Endothelial cell of umbilical vein (primary cell): ENCODE results near the gene TRAIP. TPM values are rescaled to one million over a fixed set of nuclear protein-coding genes. Genes with fewer than 3 reads are reported as not detected.
"Not testable (repeated sequence)": the region's sequence is repeated elsewhere in the genome, so short reads cannot be mapped to it uniquely, and the experiment has no call there.

Source experiments
- Bru-seq: library from RNA; stranded (reverse); fragments of 400-500 nt; gene quantifications from one replicate; lab custom pipeline; 2021; lab: Mats Ljungman, UMichigan
- BruChase-seq, 2 experiments: library from RNA; stranded (reverse); fragments of 400-500 nt; gene quantifications; one replicate each; lab custom pipeline; 2021; lab: Mats Ljungman, UMichigan
- BruUV-seq: library from RNA; stranded (reverse); fragments of 400-500 nt; replicated peaks from 2 replicates; lab custom pipeline; 2021; lab: Mats Ljungman, UMichigan
- CTCF ChIA-PET: fragments of 300-600, 350-600 bp; sonication (Branson Sonifier 250); formaldehyde crosslinking; loops from one replicate; lab custom pipeline; 2021; ENCODE audit warnings: antibody characterized with exemption, inconsistent platforms; lab: Charles Lee
- POLR2A ChIA-PET: fragments of 300-600, 350-600 bp; sonication (Branson Sonifier 250); formaldehyde crosslinking; loops from one replicate; lab custom pipeline; 2021; ENCODE audit warnings: antibody characterized with exemption, inconsistent platforms; lab: Charles Lee
- DNase-seq: peaks from one replicate; pipeline ENCODE4 v3.0.0-alpha.2; 2011; ENCODE audit warnings: low read depth, low spot score
- FAIRE-seq: peaks from 2 replicates; lab custom pipeline; 2011; peaks lifted over from hg19 to GRCh38; lab: Jason Lieb, UNC
- H2AFZ ChIP-seq: 2 replicates; pipeline ENCODE4 v1.6.0; 2012; ENCODE audit warnings: low read depth, low read length, control low read depth, inconsistent platforms
- H3K27ac ChIP-seq: 2 replicates; pipeline ENCODE4 v1.5.1; 2011; ENCODE audit warnings: low read depth, mild to moderate bottlenecking, control low read depth, low read length, moderate library complexity; ENCODE audit not compliant: insufficient read depth
- H3K27me3 ChIP-seq, 2 experiments: 2 replicates each; pipeline versions ENCODE4 v1.6.0 to v1.6.1; 2011; ENCODE audit warnings: low read length in 2 of 2, mixed read lengths in 1 of 2; ENCODE audit not compliant: control insufficient read depth in 2 of 2, insufficient read depth in 2 of 2
- H3K36me3 ChIP-seq, 2 experiments: 2 replicates in 1 of 2; 3 replicates in 1 of 2; pipeline ENCODE4 v1.5.1; 2011; ENCODE audit warnings: low read length in 2 of 2, mild to moderate bottlenecking in 1 of 2, moderate library complexity in 1 of 2; ENCODE audit not compliant: control insufficient read depth in 2 of 2, insufficient read depth in 2 of 2; ENCODE audit errors: extremely low read depth in 1 of 2
- H3K4me1 ChIP-seq: 3 replicates; pipeline ENCODE4 v1.5.1; 2011; ENCODE audit warnings: mild to moderate bottlenecking, low read length; ENCODE audit not compliant: control insufficient read depth, insufficient read depth; ENCODE audit errors: extremely low read depth
- H3K4me2 ChIP-seq: 2 replicates; pipeline ENCODE4 v1.6.1; 2011; ENCODE audit warnings: low read length, control low read depth, mixed read lengths; ENCODE audit not compliant: insufficient read depth
- H3K4me3 ChIP-seq, 3 experiments: fragments of 200-600 bp in 1 of 3; sonication (generic), shearing (Covaris generic) in 1 of 3; replicated peaks in 1 of 3; 2 replicates each; pipeline ENCODE4 v1.5.1; 2011 to 2016; ENCODE audit warnings: control low read depth in 3 of 3, low read length in 3 of 3, mild to moderate bottlenecking in 2 of 3, inconsistent platforms in 1 of 3, low read depth in 1 of 3, moderate library complexity in 1 of 3; ENCODE audit not compliant: insufficient read depth in 1 of 3
- H3K79me2 ChIP-seq: 2 replicates; pipeline ENCODE4 v1.6.0; 2012; ENCODE audit warnings: low read length, inconsistent platforms; ENCODE audit not compliant: control insufficient read depth, insufficient read depth
- H3K9ac ChIP-seq: replicated peaks from 2 replicates; pipeline ENCODE3; 2011; ENCODE audit warnings: low read length, control low read depth; ENCODE audit not compliant: insufficient read depth; ENCODE audit errors: extremely low read depth
- H3K9me1 ChIP-seq: replicated peaks from 3 replicates; pipeline ENCODE4 v1.6.0; 2011; ENCODE audit warnings: mild to moderate bottlenecking, low read length; ENCODE audit not compliant: control insufficient read depth, insufficient read depth; ENCODE audit errors: extremely low read depth
- H3K9me3 ChIP-seq: replicated peaks from 2 replicates; pipeline ENCODE4 v1.5.1; 2012; ENCODE audit warnings: low read length, inconsistent platforms; ENCODE audit not compliant: control insufficient read depth, insufficient read depth
- H4K20me1 ChIP-seq: replicated peaks from 2 replicates; pipeline ENCODE3; 2011; ENCODE audit warnings: mild to moderate bottlenecking, low read length; ENCODE audit not compliant: control insufficient read depth, insufficient read depth; ENCODE audit errors: extremely low read depth
- EZH2 ChIP-seq: IDR thresholded peaks from 2 replicates; pipeline ENCODE4 v1.6.1; 2012; ENCODE audit warnings: borderline replicate concordance, low read depth, mild to moderate bottlenecking, moderate library complexity, low read length, inconsistent platforms; ENCODE audit not compliant: severe bottlenecking
- FOS ChIP-seq: IDR thresholded peaks from 2 replicates; pipeline ENCODE4 v1.6.1; 2011; ENCODE audit warnings: mild to moderate bottlenecking, low read length, moderate library complexity, borderline replicate concordance; ENCODE audit not compliant: insufficient read depth
- GATA2 ChIP-seq: IDR thresholded peaks from 2 replicates; pipeline ENCODE4 v1.7.0; 2011; ENCODE audit warnings: low read depth, mild to moderate bottlenecking, moderate library complexity, mixed read lengths, low read length; ENCODE audit not compliant: insufficient read length, insufficient read depth
- JUN ChIP-seq: IDR thresholded peaks from 2 replicates; pipeline ENCODE4 v1.6.1; 2011; ENCODE audit warnings: borderline replicate concordance, low read depth; ENCODE audit not compliant: insufficient read length, insufficient read depth
- MAX ChIP-seq: IDR thresholded peaks from 2 replicates; pipeline ENCODE4 v1.6.1; 2011; ENCODE audit not compliant: insufficient read depth, insufficient read length
- MYC ChIP-seq: IDR thresholded peaks from one replicate; pipeline ENCODE4 v1.6.1; 2011; ENCODE audit warnings: mild to moderate bottlenecking, low read depth, low read length
- POLR2A ChIP-seq: IDR thresholded peaks from 2 replicates; pipeline ENCODE4 v1.6.1; 2012; ENCODE audit warnings: low read depth, mild to moderate bottlenecking, control low read depth, low read length
- POLR2AphosphoS5 ChIP-seq: IDR thresholded peaks from 2 replicates; pipeline ENCODE4 v1.6.1; 2012; ENCODE audit warnings: low read depth, mild to moderate bottlenecking, control low read depth, low read length, moderate library complexity; ENCODE audit not compliant: insufficient read depth
- dilution Hi-C: fragments of 300-500 bp; cut with MboI; formaldehyde crosslinking; loops from one replicate; pipeline ENCODE4 v1.15.0; 2019; ENCODE audit warnings: low sequenced_read_pairs; ENCODE audit not compliant: extremely low pct_ligation_motif_present
- intact Hi-C: fragments of 100-400 bp; cut with micrococcal nuclease; formaldehyde crosslinking; loops from one replicate; pipeline ENCODE4 v1.10.0; 2022
- long read RNA-seq: library from polyadenylated mRNA; stranded (forward); transcript quantifications from one replicate; pipeline ENCODE4 v2.0.0, GENCODE V29; 2021
- polyA minus RNA-seq, 3 experiments: library from RNA; depleted of rRNA, polyadenylated mRNA; stranded (reverse); fragments of >200 nt; gene quantifications; 1 replicate in 1 of 3; 2 replicates in 2 of 3; pipeline ENCODE4 v1.2.3, GENCODE V29; 2011
- polyA plus RNA-seq, 4 experiments: library from polyadenylated mRNA; depleted of rRNA in 3 of 4; stranded (reverse) in 3 of 4; unstranded in 1 of 4; fragments of >200 nt; gene quantifications; 2 replicates each; pipeline versions ENCODE4 v1.2.1 to v1.2.3, GENCODE V29; 2011 to 2012; ENCODE audit warnings: missing spikeins in 1 of 4
- total RNA-seq: library from RNA; stranded (reverse); gene quantifications from 2 replicates; pipeline ENCODE4 v1.2.3, GENCODE V29; 2021
- TF ChIP-seq, protein P1 (sequence below), 2 donors: IDR thresholded peaks; 1 replicate in 1 of 2; 2 replicates in 1 of 2; pipeline ENCODE4 v1.5.1; 2011; ENCODE audit warnings: low read length in 2 of 2, mild to moderate bottlenecking in 2 of 2, moderate library complexity in 2 of 2, control low read depth in 1 of 2, inconsistent platforms in 1 of 2, low read depth in 1 of 2; ENCODE audit not compliant: insufficient read depth in 1 of 2; ENCODE audit errors: extremely low read depth in 1 of 2

TRAIP gene
- total RNA-seq, result 11.5 and 13.4 TPM in 2 replicates
- polyA plus RNA-seq, result 8.6 and 9.5 TPM in 2 replicates
- polyA plus RNA-seq (2011; cell fraction: cytosol; rRNA removed), result 7.6 TPM in 2 replicates
- 37.3 and 39.4 TPM in 2 replicates for polyA plus RNA-seq (2011; cell fraction: nucleus; rRNA removed)
- polyA plus RNA-seq (2012), result 3.8 and 5.3 TPM in 2 replicates
- 7.7 and 15.3 TPM in 2 replicates for polyA minus RNA-seq
- polyA minus RNA-seq (2011; cell fraction: cytosol; rRNA and poly(A)+ RNA removed), result 15.3 TPM
- polyA minus RNA-seq (2011; cell fraction: nucleus; rRNA and poly(A)+ RNA removed), result 4.4 and 7.6 TPM in 2 replicates
- Bru-seq, nascent RNA, result percentile 47 among the genes with signal in this experiment
- percentile 42 among the genes with signal in this experiment for BruChase-seq, experiment 1, labeled RNA remaining after a 6-hour chase
- BruChase-seq, experiment 2, labeled RNA remaining after a 2-hour chase, result percentile 51 among the genes with signal in this experiment
- long read RNA-seq, transcript TRAIP-201 (15 exons, 2,028 nt), result major isoform, 10 of 19 reads
- long read RNA-seq, partial matches to known transcripts, result 3 of 19 reads
- long read RNA-seq, other reads (novel, unspliced or antisense), result 6 of 19 reads

GRCh38 chr3:49856181-49857005 is at the start of gene TRAIP:
TSS of gene TRAIP (minus strand) at chr3:49856564. CDS start at chr3:49856453, 111 bp downstream.
- Histone ChIP-seq H3K4me2 (peak within 1 kb of the TSS; percentile 84), H3K36me3 (no peaks in the 10 kb centered on the region), H3K27me3 (no peaks in the 10 kb centered on the region), H3K9ac (peak within 1 kb of the TSS; percentile 52), H3K79me2 (peaks cover 3% of the 10 kb centered on the region), H3K9me3 (no peaks in the 10 kb centered on the region), H3K27ac (no peak within 1 kb of the TSS), H2AFZ (peak within 1 kb of the TSS; percentile 97), H3K9me1 (no peaks in the 10 kb centered on the region), H4K20me1 (no peaks in the 10 kb centered on the region), H3K4me3 (peak within 1 kb of the TSS; percentile 41 to 64 (median 54)), H3K4me1 (peaks cover 12% of the 10 kb centered on the region)
- DNase-seq (peak; percentile 97), FAIRE-seq (peak; percentile 99)
- TF ChIP-seq JUN (no peak), POLR2AphosphoS5 (peak; percentile 45), POLR2A (peak; percentile 72), GATA2 (no peak), FOS (no peak), MYC (no peak), EZH2 (no peak), MAX (peak; percentile 33)
- TF ChIP-seq, protein P1, sequence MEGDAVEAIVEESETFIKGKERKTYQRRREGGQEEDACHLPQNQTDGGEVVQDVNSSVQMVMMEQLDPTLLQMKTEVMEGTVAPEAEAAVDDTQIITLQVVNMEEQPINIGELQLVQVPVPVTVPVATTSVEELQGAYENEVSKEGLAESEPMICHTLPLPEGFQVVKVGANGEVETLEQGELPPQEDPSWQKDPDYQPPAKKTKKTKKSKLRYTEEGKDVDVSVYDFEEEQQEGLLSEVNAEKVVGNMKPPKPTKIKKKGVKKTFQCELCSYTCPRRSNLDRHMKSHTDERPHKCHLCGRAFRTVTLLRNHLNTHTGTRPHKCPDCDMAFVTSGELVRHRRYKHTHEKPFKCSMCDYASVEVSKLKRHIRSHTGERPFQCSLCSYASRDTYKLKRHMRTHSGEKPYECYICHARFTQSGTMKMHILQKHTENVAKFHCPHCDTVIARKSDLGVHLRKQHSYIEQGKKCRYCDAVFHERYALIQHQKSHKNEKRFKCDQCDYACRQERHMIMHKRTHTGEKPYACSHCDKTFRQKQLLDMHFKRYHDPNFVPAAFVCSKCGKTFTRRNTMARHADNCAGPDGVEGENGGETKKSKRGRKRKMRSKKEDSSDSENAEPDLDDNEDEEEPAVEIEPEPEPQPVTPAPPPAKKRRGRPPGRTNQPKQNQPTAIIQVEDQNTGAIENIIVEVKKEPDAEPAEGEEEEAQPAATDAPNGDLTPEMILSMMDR (IDR thresholded peaks at IDR 0.05; ENCODE audit: extremely low read depth in 1 of 2, insufficient read depth in 1 of 2, low read depth in 1 of 2, low read length in 2 of 2), result no peak
- intact Hi-C loops, result loop anchor here (2.0 kb wide), 1 partner anchor 50 kb away; no protein-coding TSS in a partner anchor
- ChIA-PET CTCF (interaction anchor here (1.2 to 1.3 kb wide), 2 partner anchors 12 to 53 kb away, joined by 3 to 5 read pairs; partner anchors contain the start of gene INKA1), POLR2A (no interaction called here)
- BruUV-seq, result TSS peak; percentile 59
- dilution Hi-C loops, result no loop called here

- intact Hi-C loops, POLR2A ChIA-PET, FAIRE-seq, H3K9me1 ChIP-seq, H3K9ac ChIP-seq, H3K9me3 ChIP-seq, H3K4me3 ChIP-seq, H3K36me3 ChIP-seq, H4K20me1 ChIP-seq, H3K79me2 ChIP-seq, H3K4me2 ChIP-seq, H2AFZ ChIP-seq, DNase-seq, H3K27me3 ChIP-seq, BruUV-seq, dilution Hi-C loops, H3K27ac ChIP-seq: not testable (repeated sequence)
- peaks cover 14% of the 10 kb centered on the region for H3K4me1 ChIP-seq
- CTCF ChIA-PET, result interaction anchor here (1.8 to 4.0 kb wide), 3 partner anchors 63 to 201 kb away, joined by 6 to 25 read pairs (median 18); partner anchors contain the start of gene INKA1
These were observed 48.1 kb upstream of the TRAIP start for GRCh38 chr3:49904448-49904847.
